HG03095 (cell line): Measurements from ENCODE around the gene LPCAT1.
"Not testable (repeated sequence)": the region's sequence is repeated elsewhere in the genome, so short reads cannot be mapped to it uniquely, and the experiment has no call there.

Source experiments
- ATAC-seq: cut with Tn5 transposase; IDR thresholded peaks from one replicate; pipeline ENCODE4 v1.9.1; 2021; ENCODE audit warnings: moderate library complexity; ENCODE audit not compliant: unreplicated experiment

The LPCAT1 gene, protein sequence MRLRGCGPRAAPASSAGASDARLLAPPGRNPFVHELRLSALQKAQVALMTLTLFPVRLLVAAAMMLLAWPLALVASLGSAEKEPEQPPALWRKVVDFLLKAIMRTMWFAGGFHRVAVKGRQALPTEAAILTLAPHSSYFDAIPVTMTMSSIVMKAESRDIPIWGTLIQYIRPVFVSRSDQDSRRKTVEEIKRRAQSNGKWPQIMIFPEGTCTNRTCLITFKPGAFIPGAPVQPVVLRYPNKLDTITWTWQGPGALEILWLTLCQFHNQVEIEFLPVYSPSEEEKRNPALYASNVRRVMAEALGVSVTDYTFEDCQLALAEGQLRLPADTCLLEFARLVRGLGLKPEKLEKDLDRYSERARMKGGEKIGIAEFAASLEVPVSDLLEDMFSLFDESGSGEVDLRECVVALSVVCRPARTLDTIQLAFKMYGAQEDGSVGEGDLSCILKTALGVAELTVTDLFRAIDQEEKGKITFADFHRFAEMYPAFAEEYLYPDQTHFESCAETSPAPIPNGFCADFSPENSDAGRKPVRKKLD

DNA sequence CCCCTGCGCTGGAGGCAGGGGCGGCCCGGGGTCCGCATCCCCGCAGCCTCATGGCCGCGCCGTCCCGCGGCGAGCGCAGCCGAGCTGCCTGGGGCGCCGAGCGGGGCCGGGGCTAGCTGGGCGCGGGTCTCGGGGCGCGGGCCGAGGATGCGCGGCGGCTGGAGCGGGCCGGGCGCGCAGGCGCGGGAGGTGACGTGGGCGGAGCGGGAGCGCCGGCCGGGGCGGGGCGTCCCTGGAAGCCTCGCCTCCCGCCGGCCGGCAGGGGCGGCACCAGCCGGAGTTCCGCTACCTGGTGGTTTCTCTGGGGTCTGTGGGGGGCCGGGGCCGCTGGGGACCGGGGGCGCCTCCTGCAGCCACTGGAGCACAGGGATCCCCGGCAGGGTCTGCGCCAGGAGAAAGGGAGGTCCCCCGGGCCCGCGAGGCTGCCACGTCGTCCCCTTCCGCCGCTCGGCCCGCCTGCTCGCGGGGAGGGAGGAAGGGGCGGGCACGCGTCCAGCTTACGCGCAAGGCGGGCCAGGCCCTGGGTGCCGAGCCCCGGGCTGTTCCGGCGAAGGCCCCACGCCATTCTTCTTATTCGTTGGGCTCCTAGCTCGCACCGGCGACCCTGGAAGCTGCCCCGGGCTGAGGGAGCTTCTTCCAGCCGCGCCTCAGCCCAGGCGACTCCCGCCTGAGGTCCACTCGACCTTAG, at the start of gene LPCAT1:
Gene LPCAT1 (minus strand): TSS at position 168 of the 688 bp plus-strand sequence. CDS start 116 bp downstream, at position 52.
- peak; percentile 63 for ATAC-seq

DNA sequence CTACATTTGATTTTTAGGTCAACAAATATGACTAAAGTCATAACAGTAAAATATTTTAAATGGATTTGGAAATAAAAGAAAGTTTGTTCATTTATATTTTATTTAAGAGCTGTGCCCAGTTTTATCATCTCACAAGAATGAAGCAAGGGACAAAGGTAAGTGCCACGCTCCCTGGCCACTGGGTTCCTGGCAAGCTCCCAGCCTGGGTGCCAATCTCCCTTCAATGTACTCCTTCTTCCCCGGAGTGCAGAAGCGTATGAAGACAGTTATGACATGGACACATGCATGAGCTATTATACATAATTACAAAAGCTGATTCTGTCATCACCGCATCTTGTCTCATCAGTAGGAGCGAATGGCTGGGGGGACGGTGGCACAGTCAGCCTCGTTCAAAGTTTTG, 48.1 kb upstream of the LPCAT1 start:
- ATAC-seq = not testable (repeated sequence)

DNA sequence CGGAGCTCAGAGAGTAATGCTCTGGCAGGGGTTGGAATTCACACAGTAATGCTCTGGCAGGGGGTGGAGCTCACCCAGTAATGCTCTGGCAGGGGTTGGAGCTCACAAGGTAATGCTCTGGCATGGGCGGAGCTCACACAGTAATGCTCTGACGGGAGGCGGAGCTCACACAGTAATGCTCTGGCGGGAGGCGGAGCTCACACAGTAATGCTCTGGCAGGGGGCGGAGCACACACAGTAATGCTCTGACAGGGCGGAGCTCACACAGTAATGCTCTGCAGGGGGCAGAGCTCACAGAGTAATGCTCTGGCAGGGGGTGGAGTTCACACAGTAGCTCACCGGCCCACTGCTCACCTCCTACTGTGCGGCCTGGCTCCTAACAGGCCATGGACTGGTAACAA, 47.2 kb upstream of the LPCAT1 start:
- ATAC-seq = no peak

DNA sequence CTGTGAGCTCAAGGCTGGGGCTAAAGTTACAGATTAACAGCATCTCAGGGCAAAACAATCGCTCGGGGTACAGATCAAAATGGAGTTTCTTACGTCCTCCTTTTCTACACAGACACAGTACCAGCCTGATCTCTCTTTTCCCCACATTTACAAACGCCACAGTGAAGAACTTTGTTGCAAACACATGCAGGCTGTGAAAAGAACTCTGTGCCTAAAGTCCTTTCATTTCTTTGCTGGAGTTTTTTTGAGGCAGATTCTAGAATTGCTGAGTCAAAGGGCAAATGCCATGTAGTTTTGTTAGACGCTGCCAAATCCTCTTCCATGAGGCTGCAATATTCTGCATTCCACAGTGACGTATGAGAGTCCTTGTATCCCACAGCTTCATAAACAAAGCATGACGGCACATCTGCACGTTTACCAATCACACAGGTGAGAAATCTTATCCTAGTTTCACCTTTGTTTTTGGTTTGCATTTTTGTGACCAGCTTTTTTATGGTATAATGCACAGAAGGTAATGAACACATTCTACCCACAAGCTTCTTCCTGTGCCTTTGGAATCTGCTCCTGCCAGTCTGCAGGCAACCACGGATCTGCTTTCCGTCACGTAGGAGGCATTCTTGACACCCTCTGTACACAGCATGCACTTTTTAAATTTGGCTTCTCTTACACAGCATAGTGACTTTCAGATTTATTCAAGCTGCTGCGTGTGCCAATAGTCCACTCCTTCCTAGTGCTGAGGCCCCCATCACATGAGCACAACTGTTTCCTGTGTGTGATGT, 44.6 kb upstream of the LPCAT1 start:
- ATAC-seq = no peak

DNA sequence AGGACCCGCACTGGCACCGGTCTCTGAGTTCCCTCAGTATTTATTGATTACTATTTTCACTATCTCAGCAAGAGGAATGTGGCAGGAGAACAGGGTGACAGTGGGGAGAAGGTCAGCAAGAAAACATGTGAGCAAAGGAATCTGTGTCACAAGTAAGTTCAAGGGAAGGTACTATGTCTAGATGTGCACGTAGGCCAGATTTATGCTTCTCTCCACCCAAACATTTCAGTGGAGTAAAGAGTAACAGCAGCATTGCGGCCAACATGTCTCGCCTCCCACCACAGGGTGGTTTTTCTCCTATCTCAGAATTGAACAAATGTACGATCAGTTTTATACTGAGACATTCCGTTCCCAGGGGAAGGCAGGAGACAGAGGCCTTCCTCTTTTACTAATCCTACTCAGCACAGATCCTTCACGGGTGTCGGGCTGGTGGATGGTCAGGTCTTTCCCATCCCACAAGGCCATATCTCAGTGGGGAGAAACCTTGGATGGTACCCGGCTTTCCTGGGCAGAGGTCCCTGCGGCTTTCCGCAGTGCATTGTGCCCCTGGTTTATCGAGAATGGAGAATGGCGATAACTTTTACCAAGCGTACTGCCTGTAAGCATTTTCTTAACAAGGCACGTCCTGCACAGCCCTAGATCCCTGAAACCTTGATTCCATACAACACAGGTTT, 43.9 kb upstream of the LPCAT1 start:
- ATAC-seq = not testable (repeated sequence)

DNA sequence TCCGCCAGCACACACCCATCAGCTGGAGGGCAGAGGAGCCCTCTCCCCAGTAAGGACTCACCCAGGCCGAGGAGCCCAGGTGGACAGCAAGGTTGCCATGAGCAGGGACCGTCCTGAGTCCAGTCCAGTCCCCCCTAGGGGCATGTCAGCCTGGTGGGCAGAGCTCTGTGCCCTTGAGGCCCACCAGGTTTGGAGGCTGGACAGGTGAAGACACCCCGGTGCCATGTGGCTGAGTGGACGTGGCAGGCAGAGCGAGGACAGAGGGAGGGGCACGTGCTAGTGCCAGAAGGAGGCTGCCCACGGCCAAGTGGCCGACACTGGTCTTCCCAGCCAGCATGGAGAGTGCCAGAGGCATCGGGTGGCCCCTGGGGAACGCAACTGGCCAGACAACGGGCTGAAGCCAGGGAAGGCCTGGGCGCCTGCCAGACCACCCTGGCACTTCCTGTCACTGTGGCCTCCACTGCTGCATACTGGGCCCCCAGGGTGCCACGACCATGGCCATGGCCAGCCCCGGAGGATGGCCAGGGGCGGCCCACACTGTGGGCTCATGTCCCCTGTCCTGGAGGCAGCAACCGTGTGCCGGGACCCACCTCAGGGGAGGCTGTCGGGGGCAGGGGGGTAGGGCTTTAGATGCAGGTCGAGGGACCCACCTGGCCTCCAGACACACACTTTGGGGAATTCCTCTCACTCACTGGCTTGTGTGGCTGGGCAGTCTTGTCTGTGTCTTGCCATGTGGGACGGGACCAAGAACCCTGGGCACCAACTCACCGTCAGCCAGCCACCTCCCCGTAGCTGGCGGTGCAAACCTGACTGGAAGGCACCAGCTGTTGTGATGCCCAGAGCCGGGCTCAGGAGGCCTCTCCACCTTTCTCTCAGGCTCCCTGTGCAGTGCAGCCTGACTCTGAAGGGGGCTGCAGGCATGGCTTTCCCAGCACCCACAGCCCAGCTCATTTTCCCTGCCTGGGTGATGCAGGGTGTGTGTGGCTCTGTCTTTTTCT, 42.3 kb upstream of the LPCAT1 start:
- no peak for ATAC-seq

DNA sequence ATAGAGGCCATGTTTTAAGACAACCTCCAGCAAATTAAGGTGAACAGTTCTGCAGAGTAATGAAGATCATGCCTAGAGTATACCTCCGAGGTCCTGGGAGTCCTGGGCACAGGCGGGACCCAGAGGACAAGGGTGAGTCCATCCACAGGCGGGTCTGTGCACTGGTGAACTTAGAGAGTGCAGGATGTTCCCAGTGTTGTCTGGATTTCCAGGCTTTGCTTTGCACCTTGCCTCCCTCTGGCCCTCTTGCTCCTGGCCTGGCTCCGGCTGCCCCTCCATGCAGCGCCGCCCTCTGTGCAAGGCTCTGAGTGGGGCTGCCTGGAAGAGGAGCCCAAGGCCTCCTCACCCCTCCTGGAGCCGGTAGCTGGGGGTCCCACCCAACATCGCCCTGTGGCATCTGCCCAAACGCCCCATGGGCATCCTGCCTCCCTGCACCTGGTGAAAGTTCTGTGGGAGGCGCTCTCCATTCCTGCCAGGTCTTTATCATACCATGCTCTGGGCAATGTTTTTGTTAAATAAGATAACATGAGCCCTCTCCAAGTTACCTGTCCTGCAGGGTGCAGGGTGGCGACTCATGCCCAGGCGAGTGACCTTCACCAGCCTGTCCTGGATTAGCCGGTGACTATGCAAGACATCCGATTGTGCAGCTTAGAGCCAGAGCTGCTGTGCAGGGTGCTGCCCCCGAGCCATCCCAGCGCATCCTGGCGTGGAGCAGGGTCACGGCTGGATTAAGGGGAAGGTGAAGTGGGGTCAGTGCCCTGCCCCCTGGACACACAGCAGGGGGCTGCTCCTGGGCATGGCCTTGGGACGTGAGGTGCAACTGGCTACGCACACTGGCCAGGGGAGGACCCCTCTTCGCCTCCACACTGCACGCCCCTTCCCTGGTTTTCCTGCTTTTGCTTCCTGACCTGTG, 41.3 kb upstream of the LPCAT1 start:
- ATAC-seq = no peak

- no peak for ATAC-seq
Observed at GRCh38 chr5:1564182-1564748, 40.5 kb upstream of the LPCAT1 start.

GRCh38 chr5:1563617-1564181, 39.9 kb upstream of the LPCAT1 start:
- no peak for ATAC-seq

DNA sequence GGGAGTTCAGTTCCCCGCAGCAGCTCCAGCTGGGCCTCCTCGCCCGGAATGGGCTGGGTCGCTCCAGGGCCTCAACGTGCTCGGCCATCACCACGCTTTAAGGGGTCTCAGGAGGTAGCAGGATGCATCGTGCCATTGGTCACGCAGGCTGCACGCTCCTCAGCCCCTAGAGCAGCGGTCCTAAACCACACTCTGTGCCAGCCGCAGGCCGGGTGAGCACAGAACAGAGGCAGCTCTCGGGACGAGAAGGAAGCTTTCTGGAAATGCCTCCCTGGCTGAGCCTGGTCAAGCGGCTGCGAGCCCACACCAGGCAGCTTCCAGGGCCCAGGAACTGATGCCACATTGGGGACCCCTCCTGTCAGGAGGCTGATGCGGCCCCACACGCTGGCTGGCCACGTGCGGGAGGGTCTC, 39.3 kb upstream of the LPCAT1 start:
- ATAC-seq = no peak

DNA sequence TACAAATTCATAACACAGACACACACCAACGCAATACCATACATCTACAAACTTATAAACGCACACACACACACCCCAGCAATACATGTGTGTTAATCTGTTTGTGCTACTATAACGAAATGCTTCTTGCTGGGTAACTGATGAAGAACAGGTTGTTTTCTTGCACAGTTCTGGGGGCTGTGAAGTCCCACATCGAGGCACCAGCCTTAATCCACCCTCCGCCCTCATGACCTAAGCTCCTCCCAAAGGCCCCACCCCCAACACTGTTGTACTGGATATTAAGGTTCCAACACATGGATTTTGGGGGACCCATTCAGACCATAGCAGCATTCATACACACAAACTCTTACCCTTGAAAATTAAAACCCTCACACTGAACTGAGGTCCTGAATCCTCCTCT, 38.8 kb upstream of the LPCAT1 start:
- no peak for ATAC-seq

GRCh38 chr5:1561402-1561929, 37.7 kb upstream of the LPCAT1 start:
- ATAC-seq = no peak

- not testable (repeated sequence) for ATAC-seq
Observed at GRCh38 chr5:1560499-1560898, 36.7 kb upstream of the LPCAT1 start.

DNA sequence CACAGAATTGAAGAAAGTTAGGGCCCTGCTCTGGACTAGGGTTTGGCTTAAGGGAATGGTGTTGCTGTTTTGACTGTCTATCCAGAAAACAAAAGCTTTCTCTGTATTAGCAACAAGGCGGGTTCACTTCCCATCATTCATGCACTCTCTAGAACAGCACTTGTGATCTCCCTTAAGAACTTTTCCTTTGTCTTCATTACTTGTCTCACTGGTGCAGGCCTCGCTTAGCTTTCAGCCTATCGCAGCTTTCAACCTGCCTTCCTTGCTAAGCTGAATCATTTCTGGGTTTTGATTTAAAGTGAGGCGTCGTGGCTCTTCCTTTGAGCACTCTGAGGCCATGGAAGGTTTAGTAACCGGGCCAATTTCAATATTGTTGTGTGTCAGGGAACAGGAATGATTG, 35.2 kb upstream of the LPCAT1 start:
- ATAC-seq = no peak

- no peak for ATAC-seq
Observed at GRCh38 chr5:1557114-1557873, 33.5 kb upstream of the LPCAT1 start.

- ATAC-seq = no peak
Observed at GRCh38 chr5:1555808-1556731, 32.3 kb upstream of the LPCAT1 start.
